GM12878 (cell line): Measurements from ENCODE around the gene ASXL2. TPM values are rescaled to one million over a fixed set of nuclear protein-coding genes. Genes with fewer than 3 reads are reported as not detected.

Experiments
- ATAC-seq: fragments of 200-7000 bp; cut with Tn5 transposase; 3 replicates; pipeline ENCODE4 v1.9.1; 2020; ENCODE audit warnings: mild to moderate bottlenecking, moderate library complexity
- BruUV-seq: library from RNA; stranded (reverse); fragments of 400-500 nt; replicated peaks from 2 replicates; lab custom pipeline; 2021; lab: Mats Ljungman, UMichigan
- CTCF ChIA-PET: fragments of 300-600 bp; sonication (Branson Sonifier 250); formaldehyde crosslinking; extraction: SDS; loops from one replicate; lab custom pipeline; 2021; ENCODE audit warnings: inconsistent platforms; lab: Yijun Ruan, JAX
- POLR2A ChIA-PET: fragments of 350-600 bp; formaldehyde crosslinking; extraction: SDS; loops from one replicate; lab custom pipeline; 2021; ENCODE audit warnings: inconsistent platforms; lab: Charles Lee
- RAD21 ChIA-PET: fragments of 300-600 bp; sonication (Branson Sonifier 250); formaldehyde crosslinking; loops from one replicate; lab custom pipeline; 2023; ENCODE audit warnings: antibody characterized with exemption; ENCODE audit not compliant: unreplicated experiment; lab: Charles Lee
- SMC1A ChIA-PET: fragments of 300-600 bp; sonication (Branson Sonifier 250); formaldehyde crosslinking; loops from one replicate; lab custom pipeline; 2023; ENCODE audit not compliant: unreplicated experiment, uncharacterized antibody; lab: Charles Lee
- DNase-seq: peaks from one replicate; pipeline ENCODE4 v3.0.0-alpha.2; 2011; ENCODE audit warnings: low read depth, low spot score
- FAIRE-seq: peaks from 3 replicates; lab custom pipeline; 2011; peaks lifted over from hg19 to GRCh38; lab: Jason Lieb, UNC
- H2AFZ ChIP-seq: 2 replicates; pipeline ENCODE4 v1.6.0; 2011; ENCODE audit warnings: low read depth, low read length, control low read depth; ENCODE audit not compliant: control insufficient read depth
- H3K27ac ChIP-seq: 2 replicates; pipeline ENCODE4 v1.5.1; 2011; ENCODE audit warnings: control low read depth; ENCODE audit not compliant: control insufficient read depth, insufficient read depth
- H3K27me3 ChIP-seq, 2 experiments: replicated peaks in 1 of 2; 2 replicates each; pipeline versions ENCODE4 v1.6.0 to v1.6.1; 2011; ENCODE audit warnings: low read length in 1 of 2; ENCODE audit not compliant: control insufficient read depth in 2 of 2, insufficient read depth in 2 of 2
- H3K36me3 ChIP-seq, 2 experiments: 2 replicates each; pipeline ENCODE4 v1.5.1; 2011; ENCODE audit warnings: low read length in 1 of 2; ENCODE audit not compliant: control insufficient read depth in 2 of 2, insufficient read depth in 2 of 2
- H3K4me1 ChIP-seq: 2 replicates; pipeline ENCODE4 v1.6.1; 2011; ENCODE audit warnings: mild to moderate bottlenecking, low read length, moderate library complexity, mixed read lengths; ENCODE audit not compliant: control insufficient read depth, insufficient read depth
- H3K4me2 ChIP-seq: 2 replicates; pipeline ENCODE4 v1.6.0; 2011; ENCODE audit warnings: control low read depth; ENCODE audit not compliant: control insufficient read depth, insufficient read depth
- H3K4me3 ChIP-seq: fragments of 200-600 bp; sonication (generic); 2 replicates; pipeline ENCODE4 v1.5.1; 2016
- H3K79me2 ChIP-seq: 2 replicates; pipeline ENCODE4 v1.6.0; 2011; ENCODE audit warnings: low read length; ENCODE audit not compliant: control insufficient read depth, insufficient read depth
- H3K9ac ChIP-seq: 2 replicates; pipeline ENCODE4 v1.8.0; 2011; ENCODE audit warnings: low read length, control low read depth, mixed read lengths; ENCODE audit not compliant: control insufficient read depth, insufficient read depth
- H3K9me3 ChIP-seq: replicated peaks from 3 replicates; pipeline ENCODE4 v1.5.1; 2011; ENCODE audit warnings: mild to moderate bottlenecking, low read length; ENCODE audit not compliant: control insufficient read depth, insufficient read depth
- H4K20me1 ChIP-seq: 2 replicates; pipeline ENCODE4 v1.6.0; 2011; ENCODE audit not compliant: control insufficient read depth, insufficient read depth
- BACH1 ChIP-seq: fragments of 450-650 bp; IDR thresholded peaks from 2 replicates; pipeline ENCODE4 v1.6.1; 2017; ENCODE audit warnings: mild to moderate bottlenecking, borderline replicate concordance
- MYB ChIP-seq: fragments of 150-350 bp; IDR thresholded peaks from 2 replicates; pipeline ENCODE4 v1.6.1; 2014; ENCODE audit warnings: mild to moderate bottlenecking, low read depth, low read length, borderline replicate concordance
- NR2C1 ChIP-seq: fragments of 450-650 bp; IDR thresholded peaks from 2 replicates; pipeline ENCODE4 v1.6.1; 2017; ENCODE audit warnings: antibody characterized with exemption, mild to moderate bottlenecking, moderate library complexity
- YBX1 ChIP-seq: fragments of 450-650 bp; IDR thresholded peaks from 2 replicates; pipeline ENCODE4 v1.6.1; 2016; ENCODE audit warnings: antibody characterized with exemption
- in situ Hi-C: fragments of 300-500 bp; cut with MboI; formaldehyde crosslinking; loops from 9 replicates; pipeline ENCODE4 v1.14.3; 2018; ENCODE audit warnings: mixed read lengths
- intact Hi-C: fragments of 100-400 bp; cut with micrococcal nuclease; formaldehyde crosslinking; loops from one replicate; pipeline ENCODE4 v1.14.2; 2022; ENCODE audit not compliant: unreplicated experiment
- polyA plus RNA-seq, 11 experiments: library from polyadenylated mRNA; depleted of rRNA in 4 of 11; unstranded in 6 of 11; stranded (reverse) in 5 of 11; fragments of >200 nt; fragmentation: Nextera tagmentation in 4 of 11; fragmentation: Illumina TruSeq in 1 of 11; extraction: Ambion mirVana in 4 of 11; extraction: Trizol in 1 of 11; gene quantifications; 1 replicate in 1 of 11; 2 replicates in 10 of 11; pipeline versions ENCODE4 v1.2.1 to v1.2.3, GENCODE V29; 2011 to 2016; ENCODE audit warnings: inconsistent platforms in 2 of 11, missing spikeins in 2 of 11, low read depth in 1 of 11
- total RNA-seq, 4 experiments: library from RNA; depleted of rRNA in 3 of 4; stranded (reverse); fragments of >200 nt in 3 of 4; fragmentation: Illumina TruSeq in 1 of 4; extraction: Trizol in 1 of 4; gene quantifications; 2 replicates each; pipeline versions ENCODE4 v1.2.1 to v1.2.3, GENCODE V29; 2013 to 2021
- TF ChIP-seq, protein P1 (sequence below): fragments of 150-350 bp; IDR thresholded peaks from 2 replicates; pipeline ENCODE4 v1.6.1; 2016; ENCODE audit warnings: low read depth, low read length
- TF ChIP-seq, protein P2 (sequence below): IDR thresholded peaks from 2 replicates; pipeline ENCODE4 v1.6.1; 2012; ENCODE audit warnings: low read depth, low read length, improper control_type of control experiment
- TF ChIP-seq, protein P3 (sequence below): fragments of 450-650 bp; conservative IDR thresholded peaks from 2 replicates; pipeline ENCODE4 v1.6.1; 2017; ENCODE audit warnings: mild to moderate bottlenecking, moderate library complexity
- TF ChIP-seq, protein P4 (sequence below): fragments of 450-650 bp; IDR thresholded peaks from 2 replicates; pipeline ENCODE4 v1.6.1; 2017; ENCODE audit warnings: mild to moderate bottlenecking, moderate library complexity

Gene ASXL2
- total and polyA plus RNA-seq, 10 of the 15 experiments (the other 5 are each of a cell fraction or from before 2014, with no cell fraction given), result 1.3 to 17.7 (median 5.5) TPM

DNA sequence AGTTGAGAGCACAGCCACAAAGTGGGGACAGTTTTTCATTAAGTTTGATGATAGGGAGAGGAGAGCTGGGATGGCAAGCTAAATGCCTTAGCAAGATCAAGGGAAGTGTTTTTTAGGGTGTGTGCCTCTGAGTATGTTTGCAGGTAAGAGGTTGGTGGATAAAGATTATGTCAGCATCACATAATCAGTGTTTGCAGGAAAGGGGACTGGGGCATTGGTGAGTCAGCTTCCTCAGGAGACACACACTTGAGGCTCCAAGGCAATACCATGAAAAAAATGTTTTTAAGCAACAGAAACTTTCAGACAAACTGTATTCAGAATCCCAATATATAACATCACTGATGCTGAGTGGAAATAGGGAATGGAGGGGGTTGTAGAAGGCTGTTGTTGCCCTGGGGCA lies 179.5 kb downstream of the ASXL2 start:
- H3K9ac ChIP-seq, result no peak overlapping the region
- ChIA-PET CTCF (interaction anchor here (1.0 to 7.2 kb wide), 10 partner anchors 12 to 754 kb away, joined by 3 to 162 read pairs (median 6); no protein-coding TSS in a partner anchor), SMC1A (interaction anchor here (0.6 to 7.4 kb wide), 7 partner anchors 9 to 175 kb away, joined by 3 to 72 read pairs (median 4); no protein-coding TSS in a partner anchor), POLR2A (interaction anchor here (0.5 kb wide), 1 partner anchor 8 kb away, joined by 3 read pairs; no protein-coding TSS in a partner anchor), RAD21 (interaction anchor here (1.2 to 5.1 kb wide), 5 partner anchors 11 to 723 kb away, joined by 3 to 50 read pairs (median 5); no protein-coding TSS in a partner anchor)
- intact Hi-C loops (no loop called here), in situ Hi-C loops (no loop called here)
- no peak for DNase-seq
- no peak for FAIRE-seq
- no peaks in the 10 kb centered on the region for H3K79me2 ChIP-seq
- no peak overlapping the region for H2AFZ ChIP-seq
- H3K4me2 ChIP-seq, result no peak overlapping the region
- H3K4me3 ChIP-seq, result no peak overlapping the region
- BruUV-seq, result no TSS peak
- H3K27me3 ChIP-seq, result peaks cover 4 to 5% of the 10 kb centered on the region in 2 experiments; a peak in 2 of 4 replicates
- no peak for ATAC-seq
- TF ChIP-seq YBX1 (no peak), BACH1 (no peak), MYB (no peak), NR2C1 (no peak)
- TF ChIP-seq, protein P1, sequence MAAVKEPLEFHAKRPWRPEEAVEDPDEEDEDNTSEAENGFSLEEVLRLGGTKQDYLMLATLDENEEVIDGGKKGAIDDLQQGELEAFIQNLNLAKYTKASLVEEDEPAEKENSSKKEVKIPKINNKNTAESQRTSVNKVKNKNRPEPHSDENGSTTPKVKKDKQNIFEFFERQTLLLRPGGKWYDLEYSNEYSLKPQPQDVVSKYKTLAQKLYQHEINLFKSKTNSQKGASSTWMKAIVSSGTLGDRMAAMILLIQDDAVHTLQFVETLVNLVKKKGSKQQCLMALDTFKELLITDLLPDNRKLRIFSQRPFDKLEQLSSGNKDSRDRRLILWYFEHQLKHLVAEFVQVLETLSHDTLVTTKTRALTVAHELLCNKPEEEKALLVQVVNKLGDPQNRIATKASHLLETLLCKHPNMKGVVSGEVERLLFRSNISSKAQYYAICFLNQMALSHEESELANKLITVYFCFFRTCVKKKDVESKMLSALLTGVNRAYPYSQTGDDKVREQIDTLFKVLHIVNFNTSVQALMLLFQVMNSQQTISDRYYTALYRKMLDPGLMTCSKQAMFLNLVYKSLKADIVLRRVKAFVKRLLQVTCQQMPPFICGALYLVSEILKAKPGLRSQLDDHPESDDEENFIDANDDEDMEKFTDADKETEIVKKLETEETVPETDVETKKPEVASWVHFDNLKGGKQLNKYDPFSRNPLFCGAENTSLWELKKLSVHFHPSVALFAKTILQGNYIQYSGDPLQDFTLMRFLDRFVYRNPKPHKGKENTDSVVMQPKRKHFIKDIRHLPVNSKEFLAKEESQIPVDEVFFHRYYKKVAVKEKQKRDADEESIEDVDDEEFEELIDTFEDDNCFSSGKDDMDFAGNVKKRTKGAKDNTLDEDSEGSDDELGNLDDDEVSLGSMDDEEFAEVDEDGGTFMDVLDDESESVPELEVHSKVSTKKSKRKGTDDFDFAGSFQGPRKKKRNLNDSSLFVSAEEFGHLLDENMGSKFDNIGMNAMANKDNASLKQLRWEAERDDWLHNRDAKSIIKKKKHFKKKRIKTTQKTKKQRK, result no peak
- TF ChIP-seq, protein P2, sequence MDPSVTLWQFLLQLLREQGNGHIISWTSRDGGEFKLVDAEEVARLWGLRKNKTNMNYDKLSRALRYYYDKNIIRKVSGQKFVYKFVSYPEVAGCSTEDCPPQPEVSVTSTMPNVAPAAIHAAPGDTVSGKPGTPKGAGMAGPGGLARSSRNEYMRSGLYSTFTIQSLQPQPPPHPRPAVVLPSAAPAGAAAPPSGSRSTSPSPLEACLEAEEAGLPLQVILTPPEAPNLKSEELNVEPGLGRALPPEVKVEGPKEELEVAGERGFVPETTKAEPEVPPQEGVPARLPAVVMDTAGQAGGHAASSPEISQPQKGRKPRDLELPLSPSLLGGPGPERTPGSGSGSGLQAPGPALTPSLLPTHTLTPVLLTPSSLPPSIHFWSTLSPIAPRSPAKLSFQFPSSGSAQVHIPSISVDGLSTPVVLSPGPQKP, result no peak
- TF ChIP-seq, protein P3, sequence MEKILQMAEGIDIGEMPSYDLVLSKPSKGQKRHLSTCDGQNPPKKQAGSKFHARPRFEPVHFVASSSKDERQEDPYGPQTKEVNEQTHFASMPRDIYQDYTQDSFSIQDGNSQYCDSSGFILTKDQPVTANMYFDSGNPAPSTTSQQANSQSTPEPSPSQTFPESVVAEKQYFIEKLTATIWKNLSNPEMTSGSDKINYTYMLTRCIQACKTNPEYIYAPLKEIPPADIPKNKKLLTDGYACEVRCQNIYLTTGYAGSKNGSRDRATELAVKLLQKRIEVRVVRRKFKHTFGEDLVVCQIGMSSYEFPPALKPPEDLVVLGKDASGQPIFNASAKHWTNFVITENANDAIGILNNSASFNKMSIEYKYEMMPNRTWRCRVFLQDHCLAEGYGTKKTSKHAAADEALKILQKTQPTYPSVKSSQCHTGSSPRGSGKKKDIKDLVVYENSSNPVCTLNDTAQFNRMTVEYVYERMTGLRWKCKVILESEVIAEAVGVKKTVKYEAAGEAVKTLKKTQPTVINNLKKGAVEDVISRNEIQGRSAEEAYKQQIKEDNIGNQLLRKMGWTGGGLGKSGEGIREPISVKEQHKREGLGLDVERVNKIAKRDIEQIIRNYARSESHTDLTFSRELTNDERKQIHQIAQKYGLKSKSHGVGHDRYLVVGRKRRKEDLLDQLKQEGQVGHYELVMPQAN, result no peak
- TF ChIP-seq, protein P4, sequence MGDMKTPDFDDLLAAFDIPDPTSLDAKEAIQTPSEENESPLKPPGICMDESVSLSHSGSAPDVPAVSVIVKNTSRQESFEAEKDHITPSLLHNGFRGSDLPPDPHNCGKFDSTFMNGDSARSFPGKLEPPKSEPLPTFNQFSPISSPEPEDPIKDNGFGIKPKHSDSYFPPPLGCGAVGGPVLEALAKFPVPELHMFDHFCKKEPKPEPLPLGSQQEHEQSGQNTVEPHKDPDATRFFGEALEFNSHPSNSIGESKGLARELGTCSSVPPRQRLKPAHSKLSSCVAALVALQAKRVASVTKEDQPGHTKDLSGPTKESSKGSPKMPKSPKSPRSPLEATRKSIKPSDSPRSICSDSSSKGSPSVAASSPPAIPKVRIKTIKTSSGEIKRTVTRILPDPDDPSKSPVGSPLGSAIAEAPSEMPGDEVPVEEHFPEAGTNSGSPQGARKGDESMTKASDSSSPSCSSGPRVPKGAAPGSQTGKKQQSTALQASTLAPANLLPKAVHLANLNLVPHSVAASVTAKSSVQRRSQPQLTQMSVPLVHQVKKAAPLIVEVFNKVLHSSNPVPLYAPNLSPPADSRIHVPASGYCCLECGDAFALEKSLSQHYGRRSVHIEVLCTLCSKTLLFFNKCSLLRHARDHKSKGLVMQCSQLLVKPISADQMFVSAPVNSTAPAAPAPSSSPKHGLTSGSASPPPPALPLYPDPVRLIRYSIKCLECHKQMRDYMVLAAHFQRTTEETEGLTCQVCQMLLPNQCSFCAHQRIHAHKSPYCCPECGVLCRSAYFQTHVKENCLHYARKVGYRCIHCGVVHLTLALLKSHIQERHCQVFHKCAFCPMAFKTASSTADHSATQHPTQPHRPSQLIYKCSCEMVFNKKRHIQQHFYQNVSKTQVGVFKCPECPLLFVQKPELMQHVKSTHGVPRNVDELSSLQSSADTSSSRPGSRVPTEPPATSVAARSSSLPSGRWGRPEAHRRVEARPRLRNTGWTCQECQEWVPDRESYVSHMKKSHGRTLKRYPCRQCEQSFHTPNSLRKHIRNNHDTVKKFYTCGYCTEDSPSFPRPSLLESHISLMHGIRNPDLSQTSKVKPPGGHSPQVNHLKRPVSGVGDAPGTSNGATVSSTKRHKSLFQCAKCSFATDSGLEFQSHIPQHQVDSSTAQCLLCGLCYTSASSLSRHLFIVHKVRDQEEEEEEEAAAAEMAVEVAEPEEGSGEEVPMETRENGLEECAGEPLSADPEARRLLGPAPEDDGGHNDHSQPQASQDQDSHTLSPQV, result no peak
- TF ChIP-seq, all 136 proteins: peak for 0
- Histone ChIP-seq H3K4me1 (no peaks in the 10 kb centered on the region), H4K20me1 (no peaks in the 10 kb centered on the region), H3K36me3 (no peaks in the 10 kb centered on the region), H3K27ac (no peak overlapping the region), H3K9me3 (no peaks in the 10 kb centered on the region)
